Hindlimb muscle (tissue), 1 donor: Measurements from ENCODE around the gene FADS1. TPM values are rescaled to one million over a fixed set of nuclear protein-coding genes. Genes with fewer than 3 reads are reported as not detected.

Experiments used
- DNase-seq: peaks from one replicate; pipeline ENCODE4 v3.0.0-alpha.2; 2013
- polyA plus RNA-seq: library from polyadenylated mRNA; unstranded; fragments of 120-200 nt; gene quantifications from one replicate; pipeline ENCODE4 v1.2.1, GENCODE V29; 2013; ENCODE audit not compliant: insufficient read length

Gene FADS1
- polyA plus RNA-seq, 1 donor = 16.3 TPM

GRCh38 chr11:61793829-61794204 lies 23.0 kb downstream of the FADS1 start:
- DNase-seq = no peak

GRCh38 chr11:61793083-61793828 lies 23.5 kb downstream of the FADS1 start:
- no peak for DNase-seq

GRCh38 chr11:61792310-61793082 lies 24.3 kb downstream of the FADS1 start, which contains the start of the genes FEN1 and TMEM258:
Gene FEN1, plus strand, starts transcription at chr11:61792911. Its CDS starts 2,451 bp downstream, at chr11:61795362.
Gene TMEM258, minus strand, starts transcription at chr11:61792599. Its CDS starts 41 bp downstream, at chr11:61792558.
- peak; percentile 93 for DNase-seq

- peak; percentile 85 for DNase-seq
Measured at GRCh38 chr11:61791737-61792309, 25.0 kb downstream of the FADS1 start.

GRCh38 chr11:61787928-61788491 lies 28.8 kb downstream of the FADS1 start:
- no peak for DNase-seq

GRCh38 chr11:61785837-61786402 lies 30.9 kb downstream of the FADS1 start:
- no peak for DNase-seq

- no peak for DNase-seq
Measured at GRCh38 chr11:61784506-61784805, 32.3 kb downstream of the FADS1 start.

GRCh38 chr11:61783717-61784505 lies 32.9 kb downstream of the FADS1 start:
- DNase-seq = no peak

- no peak for DNase-seq
Measured at GRCh38 chr11:61782841-61783240, 34.0 kb downstream of the FADS1 start.

- DNase-seq = no peak
Measured at GRCh38 chr11:61782299-61782698, 34.5 kb downstream of the FADS1 start.

GRCh38 chr11:61781585-61781984 lies 35.2 kb downstream of the FADS1 start:
- DNase-seq = no peak

- DNase-seq = no peak
Measured at GRCh38 chr11:61780581-61781162, 36.1 kb downstream of the FADS1 start.

- no peak for DNase-seq
Measured at GRCh38 chr11:61779666-61780525, 36.9 kb downstream of the FADS1 start.

- no peak for DNase-seq
Measured at GRCh38 chr11:61778920-61779650, 37.7 kb downstream of the FADS1 start.

GRCh38 chr11:61778357-61778886 lies 38.4 kb downstream of the FADS1 start:
- no peak for DNase-seq

GRCh38 chr11:61777234-61778090 lies 39.3 kb downstream of the FADS1 start:
- DNase-seq = no peak

GRCh38 chr11:61776561-61777075 lies 40.2 kb downstream of the FADS1 start:
- no peak for DNase-seq
